ENCODE data around the gene SYT2.

SYT2 gene

DNA sequence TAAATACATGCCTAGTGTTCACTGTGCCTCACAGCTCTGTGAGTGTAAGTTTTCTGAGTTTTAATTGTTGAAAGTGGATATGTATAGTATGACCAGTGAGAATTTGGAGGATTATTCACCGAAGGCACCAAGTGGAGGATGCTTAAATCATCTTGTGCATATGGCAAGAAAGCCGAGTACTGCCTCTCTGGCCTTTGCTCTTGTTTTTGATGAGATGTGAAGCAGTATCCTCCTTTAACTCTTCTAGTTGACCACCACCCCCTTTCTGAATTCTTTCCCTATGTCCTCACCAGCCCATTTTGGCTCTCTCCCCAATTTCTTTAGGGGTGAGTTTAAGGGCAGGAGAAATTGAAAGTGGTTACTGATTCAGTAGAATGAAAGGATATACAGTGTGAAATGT, 130.4 kb downstream of the SYT2 start:
- H3K79me1 ChIP-seq (ENCODE audit: low read depth, low read length): no peaks in the 10 kb centered on the region
- no peak overlapping the region for H3K4ac ChIP-seq (ENCODE audit: low read length)
- H3K27ac ChIP-seq (replicated peaks; ENCODE audit: low read length): no peak overlapping the region
- peaks cover 19 to 34% of the 10 kb centered on the region in 2 donors for H3K4me1 ChIP-seq (ENCODE audit: control insufficient read depth in 2 of 2, insufficient read depth in 1 of 2, low read depth in 1 of 2, low read length in 2 of 2)
- no CpG with 5 or more reads among the region's 2 CpGs for whole genome bisulfite sequencing, 2 donors (ENCODE audit: extremely low coverage in 2 of 2, insufficient read length in 2 of 2, insufficient replicate concordance in 1 of 2)
- no peak overlapping the region for H3K23ac ChIP-seq (ENCODE audit: low read depth, low read length, poor library complexity)
- no peak overlapping the region for H2AK5ac ChIP-seq (ENCODE audit: low read depth, low read length)
- H4K91ac ChIP-seq (ENCODE audit: low read depth, low read length, poor library complexity): no peak overlapping the region
- H3K9ac ChIP-seq (ENCODE audit: low read depth, low read length, poor library complexity): no peak overlapping the region
- H3K4me2 ChIP-seq (ENCODE audit: insufficient read depth, low read length, poor library complexity, severe bottlenecking): no peak overlapping the region
- H3K4me3 ChIP-seq (ENCODE audit: low read length in 2 of 2): no peak overlapping the region
- H3K18ac ChIP-seq (ENCODE audit: low read length): no peak overlapping the region
- no peak overlapping the region for H2BK12ac ChIP-seq (ENCODE audit: low read length)
- no peaks in the 10 kb centered on the region for H3K9me3 ChIP-seq (replicated peaks in 1 of 2; ENCODE audit: control insufficient read depth in 2 of 2, insufficient read depth in 1 of 2, low read depth in 1 of 2, low read length in 2 of 2)
- no peak overlapping the region for H2BK120ac ChIP-seq (ENCODE audit: low read depth, low read length)
- H3K36me3 ChIP-seq (replicated peaks in 1 of 2; ENCODE audit: control insufficient read depth in 2 of 2, insufficient read depth in 2 of 2, low read length in 2 of 2): peaks cover 0 to 3% of the 10 kb centered on the region in 2 donors
- H2AFZ ChIP-seq (ENCODE audit: low read length): no peak overlapping the region
- no peak overlapping the region for H4K8ac ChIP-seq (ENCODE audit: low read depth, low read length)
- DNase-seq (ENCODE audit: low spot score): no peak
- H3K14ac ChIP-seq (ENCODE audit: low read length): no peak overlapping the region
- no peaks in the 10 kb centered on the region for H3K27me3 ChIP-seq (ENCODE audit: control insufficient read depth in 3 of 3, insufficient read depth in 3 of 3, low read depth in 1 of 3, low read length in 3 of 3)
- no peak overlapping the region for H2BK15ac ChIP-seq (ENCODE audit: low read length)
- H2BK5ac ChIP-seq (ENCODE audit: low read length): no peak overlapping the region

DNA sequence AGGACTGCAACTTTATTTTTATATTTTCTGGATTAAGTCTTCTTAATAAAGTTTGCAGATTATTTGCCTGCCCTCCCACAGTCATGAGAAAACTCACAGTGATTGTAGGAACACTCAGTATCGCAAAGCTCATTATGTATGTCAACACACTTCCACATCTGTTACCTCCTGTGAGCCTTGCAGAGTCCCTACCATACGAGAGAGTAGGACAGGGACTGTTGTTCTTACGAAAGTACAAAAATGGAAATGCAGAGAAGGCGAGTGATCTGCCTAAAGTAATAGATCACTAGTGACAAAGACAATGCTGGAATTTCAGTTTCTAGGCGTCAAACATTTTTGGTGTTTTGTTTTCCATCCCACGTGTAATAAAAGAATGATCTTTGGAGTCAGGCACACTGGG, 131.7 kb downstream of the SYT2 start:
- Histone ChIP-seq H4K8ac (ENCODE audit: low read depth, low read length) (no peak overlapping the region), H3K9ac (ENCODE audit: low read depth, low read length, poor library complexity) (no peak overlapping the region), H2BK5ac (ENCODE audit: low read length) (no peak overlapping the region), H3K14ac (ENCODE audit: low read length) (no peak overlapping the region), H2AFZ (ENCODE audit: low read length) (peak overlapping the region; percentile 11), H2BK15ac (ENCODE audit: low read length) (no peak overlapping the region), H3K9me3 (replicated peaks in 1 of 2; ENCODE audit: control insufficient read depth in 2 of 2, insufficient read depth in 1 of 2, low read depth in 1 of 2, low read length in 2 of 2) (no peaks in the 10 kb centered on the region), H2BK12ac (ENCODE audit: low read length) (no peak overlapping the region), H3K4me2 (ENCODE audit: insufficient read depth, low read length, poor library complexity, severe bottlenecking) (no peak overlapping the region), H3K36me3 (replicated peaks in 1 of 2; ENCODE audit: control insufficient read depth in 2 of 2, insufficient read depth in 2 of 2, low read length in 2 of 2) (peaks cover 0 to 3% of the 10 kb centered on the region in 2 donors), H3K4me3 (ENCODE audit: low read length in 2 of 2) (no peak overlapping the region), H3K23ac (ENCODE audit: low read depth, low read length, poor library complexity) (no peak overlapping the region), H3K27ac (replicated peaks; ENCODE audit: low read length) (no peak overlapping the region), H3K4ac (ENCODE audit: low read length) (no peak overlapping the region), H2AK5ac (ENCODE audit: low read depth, low read length) (no peak overlapping the region), H2BK120ac (ENCODE audit: low read depth, low read length) (no peak overlapping the region), H3K27me3 (ENCODE audit: control insufficient read depth in 3 of 3, insufficient read depth in 3 of 3, low read depth in 1 of 3, low read length in 3 of 3) (no peaks in the 10 kb centered on the region), H3K4me1 (ENCODE audit: control insufficient read depth in 2 of 2, insufficient read depth in 1 of 2, low read depth in 1 of 2, low read length in 2 of 2) (peaks cover 19 to 34% of the 10 kb centered on the region in 2 donors), H3K18ac (ENCODE audit: low read length) (no peak overlapping the region), H3K79me1 (ENCODE audit: low read depth, low read length) (no peaks in the 10 kb centered on the region), H4K91ac (ENCODE audit: low read depth, low read length, poor library complexity) (no peak overlapping the region)
- no peak for DNase-seq (ENCODE audit: low spot score)
- WGBS, 2 donors (ENCODE audit: extremely low coverage in 2 of 2, insufficient read length in 2 of 2, insufficient replicate concordance in 1 of 2): no CpG with 5 or more reads among the region's 6 CpGs

DNA sequence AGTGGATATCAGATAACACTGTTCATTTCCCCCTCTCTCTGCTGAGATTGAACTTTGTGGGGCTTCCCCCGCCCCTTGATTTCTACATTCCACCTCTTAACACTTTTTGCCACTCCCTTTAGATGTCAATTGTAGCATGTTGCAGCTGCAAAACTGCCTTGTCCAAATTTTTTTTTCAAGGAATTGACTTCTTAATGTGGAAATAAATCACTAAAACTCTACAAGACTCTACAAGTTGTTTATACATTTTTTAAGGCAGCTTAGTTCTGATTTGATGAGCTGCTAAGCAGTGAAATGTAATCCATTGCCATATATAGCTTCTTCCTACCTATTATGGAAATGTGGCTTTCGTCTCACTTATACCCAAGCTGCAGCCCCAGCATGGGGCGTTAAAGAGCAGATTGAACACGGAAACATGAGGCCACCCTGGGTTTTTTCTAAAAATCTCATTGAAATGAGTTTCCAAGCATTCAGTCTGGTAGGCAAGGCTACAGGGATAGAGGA, 132.2 kb downstream of the SYT2 start:
- no peak overlapping the region for H3K14ac ChIP-seq (ENCODE audit: low read length)
- no peak overlapping the region for H3K4me2 ChIP-seq (ENCODE audit: insufficient read depth, low read length, poor library complexity, severe bottlenecking)
- no peak overlapping the region for H4K8ac ChIP-seq (ENCODE audit: low read depth, low read length)
- peaks cover 19 to 34% of the 10 kb centered on the region in 2 donors for H3K4me1 ChIP-seq (ENCODE audit: control insufficient read depth in 2 of 2, insufficient read depth in 1 of 2, low read depth in 1 of 2, low read length in 2 of 2)
- H3K27me3 ChIP-seq (ENCODE audit: control insufficient read depth in 3 of 3, insufficient read depth in 3 of 3, low read depth in 1 of 3, low read length in 3 of 3): no peaks in the 10 kb centered on the region
- H3K23ac ChIP-seq (ENCODE audit: low read depth, low read length, poor library complexity): no peak overlapping the region
- H2BK5ac ChIP-seq (ENCODE audit: low read length): no peak overlapping the region
- H3K4ac ChIP-seq (ENCODE audit: low read length): no peak overlapping the region
- H3K9ac ChIP-seq (ENCODE audit: low read depth, low read length, poor library complexity): no peak overlapping the region
- no peak overlapping the region for H3K18ac ChIP-seq (ENCODE audit: low read length)
- no peak overlapping the region for H3K27ac ChIP-seq (replicated peaks; ENCODE audit: low read length)
- no peak overlapping the region for H4K91ac ChIP-seq (ENCODE audit: low read depth, low read length, poor library complexity)
- no peaks in the 10 kb centered on the region for H3K79me1 ChIP-seq (ENCODE audit: low read depth, low read length)
- H3K9me3 ChIP-seq (replicated peaks in 1 of 2; ENCODE audit: control insufficient read depth in 2 of 2, insufficient read depth in 1 of 2, low read depth in 1 of 2, low read length in 2 of 2): no peaks in the 10 kb centered on the region
- H3K36me3 ChIP-seq (replicated peaks in 1 of 2; ENCODE audit: control insufficient read depth in 2 of 2, insufficient read depth in 2 of 2, low read length in 2 of 2): peaks cover 0 to 3% of the 10 kb centered on the region in 2 donors
- H2AK5ac ChIP-seq (ENCODE audit: low read depth, low read length): no peak overlapping the region
- H2BK12ac ChIP-seq (ENCODE audit: low read length): no peak overlapping the region
- DNase-seq (ENCODE audit: low spot score): no peak
- H3K4me3 ChIP-seq (ENCODE audit: low read length in 2 of 2): no peak overlapping the region
- WGBS, 2 donors (ENCODE audit: extremely low coverage in 2 of 2, insufficient read length in 2 of 2, insufficient replicate concordance in 1 of 2): no CpG with 5 or more reads among the region's 4 CpGs
- H2BK15ac ChIP-seq (ENCODE audit: low read length): no peak overlapping the region
- no peak overlapping the region for H2BK120ac ChIP-seq (ENCODE audit: low read depth, low read length)
- H2AFZ ChIP-seq (ENCODE audit: low read length): peak overlapping the region; percentile 11

DNA sequence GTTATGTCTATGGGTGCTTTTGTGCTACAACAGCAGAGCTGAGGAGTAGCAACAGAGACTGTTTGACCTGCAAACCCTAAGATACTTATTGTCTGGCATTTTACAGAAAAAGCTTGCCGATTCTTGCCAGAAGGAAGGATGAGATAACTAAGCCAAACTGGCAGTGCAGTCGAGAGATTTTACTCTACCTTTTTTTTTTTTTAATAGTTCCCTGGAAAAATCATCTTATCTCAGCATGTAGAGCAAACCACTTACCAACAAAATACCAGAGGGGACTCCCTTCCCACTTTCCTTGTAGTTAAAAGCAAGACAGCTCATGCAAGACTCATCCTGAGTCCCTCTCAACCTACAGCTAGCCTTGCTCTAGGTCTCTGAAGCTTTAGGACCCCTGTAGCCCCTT, 132.9 kb downstream of the SYT2 start:
- WGBS, 2 donors (ENCODE audit: extremely low coverage in 2 of 2, insufficient read length in 2 of 2, insufficient replicate concordance in 1 of 2): no CpG with 5 or more reads among the region's 2 CpGs
- peaks cover 19 to 34% of the 10 kb centered on the region in 2 donors for H3K4me1 ChIP-seq (ENCODE audit: control insufficient read depth in 2 of 2, insufficient read depth in 1 of 2, low read depth in 1 of 2, low read length in 2 of 2)

More for the DNA sequence above, 132.9 kb downstream of the SYT2 start:
- H2BK15ac ChIP-seq (ENCODE audit: low read length): no peak overlapping the region
- peaks cover 0 to 3% of the 10 kb centered on the region in 2 donors for H3K36me3 ChIP-seq (replicated peaks in 1 of 2; ENCODE audit: control insufficient read depth in 2 of 2, insufficient read depth in 2 of 2, low read length in 2 of 2)
- H3K79me1 ChIP-seq (ENCODE audit: low read depth, low read length): no peaks in the 10 kb centered on the region
- H2BK120ac ChIP-seq (ENCODE audit: low read depth, low read length): no peak overlapping the region
- H2AFZ ChIP-seq (ENCODE audit: low read length): no peak overlapping the region
- no peaks in the 10 kb centered on the region for H3K27me3 ChIP-seq (ENCODE audit: control insufficient read depth in 3 of 3, insufficient read depth in 3 of 3, low read depth in 1 of 3, low read length in 3 of 3)
- no peak overlapping the region for H3K4me2 ChIP-seq (ENCODE audit: insufficient read depth, low read length, poor library complexity, severe bottlenecking)
- no peak overlapping the region for H3K27ac ChIP-seq (replicated peaks; ENCODE audit: low read length)
- H3K9me3 ChIP-seq (replicated peaks in 1 of 2; ENCODE audit: control insufficient read depth in 2 of 2, insufficient read depth in 1 of 2, low read depth in 1 of 2, low read length in 2 of 2): no peaks in the 10 kb centered on the region
- no peak overlapping the region for H4K8ac ChIP-seq (ENCODE audit: low read depth, low read length)
- H3K23ac ChIP-seq (ENCODE audit: low read depth, low read length, poor library complexity): no peak overlapping the region
- no peak overlapping the region for H3K4ac ChIP-seq (ENCODE audit: low read length)
- H3K14ac ChIP-seq (ENCODE audit: low read length): no peak overlapping the region
- no peak for DNase-seq (ENCODE audit: low spot score)
- H2BK5ac ChIP-seq (ENCODE audit: low read length): no peak overlapping the region
- H3K9ac ChIP-seq (ENCODE audit: low read depth, low read length, poor library complexity): no peak overlapping the region
- H3K4me3 ChIP-seq (ENCODE audit: low read length in 2 of 2): no peak overlapping the region
- no peak overlapping the region for H2BK12ac ChIP-seq (ENCODE audit: low read length)
- H3K18ac ChIP-seq (ENCODE audit: low read length): no peak overlapping the region
- no peak overlapping the region for H2AK5ac ChIP-seq (ENCODE audit: low read depth, low read length)
- no peak overlapping the region for H4K91ac ChIP-seq (ENCODE audit: low read depth, low read length, poor library complexity)
